ENCODE results near the gene PEX5.
"Not testable (repeated sequence)": the region's sequence is repeated elsewhere in the genome, so short reads cannot be mapped to it uniquely, and the experiment has no call there.

The PEX5 gene

GRCh38 chr12:7161327-7161726, 28.2 kb upstream of the PEX5 start:
- no peak for DNase-seq

- DNase-seq: no peak
Observed at GRCh38 chr12:7161811-7162210, 27.7 kb upstream of the PEX5 start.

- peak; percentile 62 for DNase-seq
Observed at GRCh38 chr12:7162691-7163114, 26.8 kb upstream of the PEX5 start.

- no peak for DNase-seq
Observed at GRCh38 chr12:7169951-7170350, 19.5 kb upstream of the PEX5 start.

DNA sequence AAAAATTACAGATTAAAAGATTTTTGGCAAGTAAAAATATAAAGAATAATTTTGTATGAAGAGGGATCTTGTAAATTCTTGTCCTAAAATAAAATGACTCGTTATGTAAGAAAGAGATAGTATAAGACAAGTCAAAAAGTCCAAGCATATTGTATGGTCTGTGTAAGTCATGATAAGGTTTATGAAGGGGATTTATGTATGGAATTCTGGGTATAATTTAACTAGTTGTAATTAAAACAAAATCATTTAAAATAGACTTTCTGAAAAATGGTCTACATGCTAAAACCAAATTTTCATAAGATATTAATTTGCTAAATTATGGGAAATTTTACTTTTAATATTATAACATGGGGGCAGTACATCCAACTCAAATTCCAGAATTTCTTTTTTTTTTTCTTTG, 17.6 kb upstream of the PEX5 start:
- no peak for DNase-seq

- no peak for DNase-seq
Observed at GRCh38 chr12:7175493-7175892, 14.0 kb upstream of the PEX5 start.

DNA sequence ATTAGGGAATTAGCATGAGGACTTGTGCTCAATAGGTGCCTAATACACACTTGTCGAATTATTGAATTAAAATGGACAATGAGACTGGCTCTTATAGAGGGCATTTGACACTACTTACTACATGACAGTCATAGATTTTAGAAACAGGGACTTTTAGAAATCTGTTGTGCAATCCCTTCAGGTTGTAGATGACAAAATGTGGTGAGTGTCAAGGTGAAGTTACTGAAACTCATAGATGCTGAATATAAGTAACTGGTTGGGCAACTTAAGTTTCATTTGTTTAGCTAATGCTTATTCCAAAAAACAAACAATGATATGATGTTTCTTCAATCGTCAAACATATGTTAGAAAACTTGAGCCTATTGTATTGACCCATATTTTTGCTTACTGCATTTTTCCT, 12.9 kb upstream of the PEX5 start:
- DNase-seq: no peak

- no peak for DNase-seq
Observed at GRCh38 chr12:7178481-7178880, 11.0 kb upstream of the PEX5 start.

DNA sequence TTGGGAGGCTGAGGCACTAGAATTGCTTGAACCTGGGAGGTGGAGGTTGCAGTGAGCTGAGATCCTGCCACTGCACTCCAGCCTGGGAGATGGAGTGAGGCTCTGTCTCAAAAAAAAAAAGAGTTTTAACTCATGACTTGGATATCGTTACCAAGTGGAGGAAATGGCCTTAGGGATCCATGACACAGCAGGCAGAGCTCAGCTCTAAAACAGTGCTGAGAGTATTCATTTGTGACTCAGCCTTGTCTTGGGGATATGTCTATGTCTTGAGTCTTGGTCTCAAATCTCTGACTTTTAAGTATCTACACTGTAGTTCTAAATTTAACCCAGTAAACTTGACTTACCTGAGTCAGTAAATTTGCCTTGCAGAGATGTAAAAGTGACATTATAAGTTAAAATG, 8.8 kb upstream of the PEX5 start:
- DNase-seq: no peak

DNA sequence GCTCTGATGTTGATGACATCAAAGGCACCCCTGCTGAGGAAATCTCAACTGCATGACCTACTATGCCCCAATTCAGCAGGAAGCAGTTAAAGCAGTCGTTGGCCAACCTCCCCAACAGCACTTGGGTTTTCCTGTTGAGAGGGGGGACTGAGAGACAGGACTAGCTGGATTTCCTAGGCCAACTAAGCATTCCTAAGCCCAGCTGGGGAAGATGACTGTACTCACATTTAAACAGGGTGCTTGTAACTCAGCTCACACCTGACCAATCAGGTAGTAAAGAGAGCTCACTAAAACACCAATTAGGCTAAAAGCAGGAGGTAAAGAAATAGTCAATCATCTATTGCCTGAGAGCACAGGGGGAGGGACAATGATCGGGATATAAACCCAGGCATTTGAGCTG, 3.4 kb upstream of the PEX5 start:
- DNase-seq: not testable (repeated sequence)

DNA sequence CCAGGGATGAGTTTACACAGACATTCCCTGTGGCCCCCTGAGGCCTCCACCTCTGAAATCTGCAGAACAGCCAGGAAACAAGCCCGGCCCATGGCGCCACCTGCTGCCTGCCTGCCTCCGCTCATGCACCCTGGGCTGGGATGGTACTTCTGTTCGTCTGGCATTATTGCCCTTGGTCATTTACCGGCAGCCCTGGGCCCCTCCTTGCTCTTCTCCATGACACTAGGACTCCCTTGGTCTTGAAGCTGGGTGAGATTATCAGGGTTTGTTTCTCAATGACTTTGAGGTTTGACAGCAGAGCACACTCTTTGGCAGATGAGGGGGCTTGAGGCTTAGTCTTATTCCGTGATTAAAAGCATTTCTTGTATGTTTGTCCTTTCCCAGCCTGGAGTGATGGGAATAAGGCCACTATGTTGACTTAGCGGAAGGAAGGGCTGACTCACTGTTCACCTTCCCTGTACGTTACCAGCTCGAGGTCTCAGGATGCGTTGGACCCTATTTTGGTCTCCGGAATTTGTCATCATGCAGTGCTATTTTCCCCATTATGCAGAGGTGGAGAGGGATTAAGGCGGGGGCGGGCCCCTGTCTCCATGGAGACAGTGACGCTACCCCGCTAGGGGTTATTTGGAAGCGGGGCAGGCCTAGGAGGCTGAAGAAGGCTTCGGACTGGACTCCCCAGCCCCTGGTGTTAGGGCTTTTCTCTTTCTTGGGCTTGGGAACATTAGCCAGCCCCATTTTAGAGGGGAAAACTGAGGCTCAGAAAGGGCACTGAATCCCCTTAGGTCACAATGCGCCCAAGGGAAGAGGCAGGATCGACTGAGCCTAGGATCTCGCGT, 706 bp upstream of the PEX5 start:
- DNase-seq: no peak

GRCh38 chr12:7190268-7191055, 976 bp downstream of the PEX5 start:
- DNase-seq: no peak

GRCh38 chr12:7193674-7194073, 4.2 kb downstream of the PEX5 start:
- no peak for DNase-seq

GRCh38 chr12:7197841-7198240, 8.4 kb downstream of the PEX5 start:
- DNase-seq: no peak

DNA sequence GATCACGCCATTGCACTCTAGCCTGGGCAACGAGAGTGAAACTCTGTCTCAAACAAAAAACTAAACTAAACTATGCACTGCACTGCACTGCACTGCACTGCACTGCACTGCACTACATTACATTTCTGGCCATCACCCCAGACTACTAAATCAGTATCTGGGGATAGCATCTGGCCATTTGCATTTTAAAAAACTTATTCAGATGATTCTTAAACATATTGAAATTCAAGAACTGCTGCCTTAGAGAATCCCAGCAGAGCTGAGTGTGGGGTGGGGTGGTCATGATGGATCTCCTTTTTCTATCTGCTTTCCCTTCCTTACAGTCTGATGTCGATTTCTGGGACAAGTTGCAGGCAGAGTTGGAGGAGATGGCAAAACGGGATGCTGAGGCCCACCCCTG, 13.6 kb downstream of the PEX5 start:
- DNase-seq: no peak

DNA sequence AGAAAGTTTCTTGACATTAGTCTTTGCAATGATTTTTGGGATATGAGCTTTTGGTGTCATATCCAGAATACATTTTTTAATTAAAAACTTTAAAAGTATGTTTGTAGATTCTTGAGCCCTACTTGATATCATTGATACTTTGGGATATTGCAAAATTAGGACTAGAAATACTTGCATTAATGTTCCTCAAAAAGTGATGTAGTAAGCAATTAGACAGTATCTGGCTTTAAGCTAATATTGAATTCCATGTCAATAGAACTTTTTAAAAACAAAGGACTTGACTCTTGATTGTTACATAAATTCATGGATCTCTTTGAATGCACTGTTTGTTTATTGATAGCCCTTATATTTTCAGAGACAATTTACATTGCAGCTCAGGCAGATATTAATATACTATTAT, 15.6 kb downstream of the PEX5 start:
- no peak for DNase-seq

DNA sequence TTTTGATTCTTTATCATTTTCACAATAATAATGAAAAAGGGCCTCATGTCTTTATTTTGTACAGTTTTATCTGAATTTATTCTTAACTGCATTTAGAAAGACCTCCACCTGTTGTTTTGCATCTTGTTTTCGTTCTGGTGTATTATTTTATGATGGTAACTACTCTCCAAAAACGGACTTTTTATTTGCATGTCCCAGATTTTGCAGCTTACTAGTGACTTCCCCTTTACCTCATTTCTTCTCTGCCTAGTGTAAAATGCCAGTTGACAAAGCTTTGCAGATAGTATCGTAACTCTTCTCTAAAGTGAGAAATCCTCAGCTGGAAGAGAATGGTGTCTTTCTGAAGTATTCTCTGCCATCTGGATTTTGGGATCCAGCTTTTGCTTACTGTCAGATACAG, 17.2 kb downstream of the PEX5 start:
- no peak for DNase-seq

DNA sequence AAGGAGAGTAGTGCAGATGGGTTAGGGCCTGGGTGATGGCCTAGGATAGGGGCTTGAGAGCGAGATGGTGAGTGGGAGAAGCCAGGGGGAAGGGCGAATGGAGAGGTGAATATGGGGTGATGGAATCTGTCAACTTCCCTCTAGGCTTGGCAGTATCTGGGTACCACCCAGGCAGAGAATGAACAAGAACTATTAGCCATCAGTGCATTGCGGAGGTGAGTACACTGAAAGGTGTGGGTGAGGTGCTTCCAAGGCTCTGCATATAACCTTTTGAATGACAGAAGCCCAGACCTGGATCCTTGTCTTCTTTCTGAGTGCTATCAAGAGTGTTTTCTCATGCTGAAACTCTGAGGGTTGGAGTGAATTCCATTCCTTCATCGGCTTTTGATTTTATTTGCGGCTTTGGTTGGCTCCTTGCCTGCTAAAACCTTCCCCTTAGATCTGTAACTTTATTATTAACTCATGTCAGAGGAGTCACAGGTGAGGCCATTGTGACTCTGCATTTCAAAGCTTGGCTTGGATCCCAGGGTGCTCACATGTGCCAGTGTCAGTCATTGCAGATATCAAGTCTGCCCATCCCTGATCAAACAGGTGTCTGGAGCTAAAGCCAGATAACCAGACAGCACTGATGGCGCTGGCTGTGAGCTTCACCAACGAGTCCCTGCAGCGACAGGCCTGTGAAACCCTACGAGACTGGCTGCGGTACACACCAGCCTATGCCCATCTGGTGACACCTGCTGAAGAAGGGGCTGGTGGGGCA, 18.6 kb downstream of the PEX5 start:
- no peak for DNase-seq

DNA sequence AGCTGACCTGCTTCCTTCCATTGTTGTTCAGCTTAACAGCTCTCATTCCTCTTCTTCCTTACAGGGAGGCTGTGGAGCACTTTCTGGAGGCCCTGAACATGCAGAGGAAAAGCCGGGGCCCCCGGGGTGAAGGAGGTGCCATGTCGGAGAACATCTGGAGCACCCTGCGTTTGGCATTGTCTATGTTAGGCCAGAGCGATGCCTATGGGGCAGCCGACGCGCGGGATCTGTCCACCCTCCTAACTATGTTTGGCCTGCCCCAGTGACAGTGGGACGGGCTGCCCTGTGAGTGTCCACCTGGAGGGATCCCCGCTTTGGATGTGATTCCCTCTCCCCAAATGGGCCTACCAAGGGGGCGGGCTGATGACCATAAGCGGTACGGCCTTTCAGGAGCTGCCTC, 20.5 kb downstream of the PEX5 start:
- no peak for DNase-seq

DNA sequence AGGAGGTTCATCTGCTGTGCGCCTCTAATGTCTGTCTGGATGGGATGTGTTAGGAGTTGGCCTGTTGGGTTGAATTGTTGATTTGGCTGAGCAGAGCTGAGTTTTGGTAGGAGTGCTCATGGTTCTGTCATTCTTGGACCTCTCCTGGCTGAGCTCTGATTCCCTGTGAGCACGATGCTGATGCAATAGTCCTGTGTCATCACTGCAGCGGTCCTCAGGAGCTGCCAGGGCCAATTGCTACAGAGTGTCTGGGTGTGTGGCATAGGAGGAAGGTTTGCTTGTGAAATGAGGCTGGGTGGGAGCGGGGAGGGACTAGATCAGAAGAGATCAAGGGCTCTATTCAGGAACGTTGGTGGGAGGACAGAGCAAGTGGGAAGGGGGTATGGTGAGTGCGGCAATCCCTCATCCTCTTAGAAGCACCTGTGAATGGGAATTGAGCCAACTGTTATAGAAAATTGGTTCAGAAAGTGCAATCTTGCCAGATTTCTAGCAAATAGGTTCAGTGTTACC, 21.2 kb downstream of the PEX5 start:
- no peak for DNase-seq

GRCh38 chr12:7212678-7213077, 23.2 kb downstream of the PEX5 start:
- DNase-seq: no peak

GRCh38 chr12:7213745-7214144, 24.3 kb downstream of the PEX5 start:
- DNase-seq: not testable (repeated sequence)

GRCh38 chr12:7217475-7218069, 28.1 kb downstream of the PEX5 start:
- no peak for DNase-seq
